IPS-20b (cell line): ENCODE results near the gene TMEM123.

Experiments used
- H3K27ac ChIP-seq: one replicate; pipeline ENCODE4 v1.5.1; 2013; ENCODE audit warnings: low read length
- H3K27me3 ChIP-seq: 2 replicates; pipeline ENCODE4 v1.6.1; 2013; ENCODE audit warnings: mild to moderate bottlenecking, low read length, inconsistent platforms; ENCODE audit not compliant: insufficient read depth
- H3K36me3 ChIP-seq: 2 replicates; pipeline ENCODE4 v1.6.1; 2013; ENCODE audit warnings: low read depth, mild to moderate bottlenecking, inconsistent platforms, low read length, moderate library complexity; ENCODE audit not compliant: insufficient read depth
- H3K4me1 ChIP-seq: 2 replicates; pipeline ENCODE4 v1.6.1; 2013; ENCODE audit warnings: mild to moderate bottlenecking, control low read depth, inconsistent platforms, low read length, moderate library complexity; ENCODE audit not compliant: insufficient read depth
- H3K4me3 ChIP-seq: 2 replicates; pipeline ENCODE4 v1.5.1; 2013; ENCODE audit warnings: mild to moderate bottlenecking, low read length, inconsistent platforms
- H3K9ac ChIP-seq: 2 replicates; pipeline ENCODE4 v1.6.1; 2013; ENCODE audit warnings: low read depth, mild to moderate bottlenecking, inconsistent platforms, low read length, moderate library complexity
- H3K9me3 ChIP-seq: 2 replicates; pipeline ENCODE4 v1.6.1; 2013; ENCODE audit warnings: mild to moderate bottlenecking, low read depth, low read length, inconsistent platforms; ENCODE audit not compliant: insufficient read depth

The TMEM123 gene

GRCh38 chr11:102487214-102487613 lies 34.6 kb upstream of the TMEM123 start:
- H3K9me3 ChIP-seq, result no peaks in the 10 kb centered on the region
- H3K9ac ChIP-seq, result no peak overlapping the region
- no peaks in the 10 kb centered on the region for H3K36me3 ChIP-seq
- no peak overlapping the region for H3K4me3 ChIP-seq
- H3K27ac ChIP-seq, result no peak overlapping the region
- H3K4me1 ChIP-seq, result no peaks in the 10 kb centered on the region
- no peaks in the 10 kb centered on the region for H3K27me3 ChIP-seq

GRCh38 chr11:102486584-102486983 lies 34.0 kb upstream of the TMEM123 start:
- Histone ChIP-seq H3K4me1 (no peaks in the 10 kb centered on the region), H3K27ac (no peak overlapping the region), H3K27me3 (no peaks in the 10 kb centered on the region), H3K9me3 (no peaks in the 10 kb centered on the region), H3K36me3 (no peaks in the 10 kb centered on the region), H3K4me3 (no peak overlapping the region), H3K9ac (no peak overlapping the region)

DNA sequence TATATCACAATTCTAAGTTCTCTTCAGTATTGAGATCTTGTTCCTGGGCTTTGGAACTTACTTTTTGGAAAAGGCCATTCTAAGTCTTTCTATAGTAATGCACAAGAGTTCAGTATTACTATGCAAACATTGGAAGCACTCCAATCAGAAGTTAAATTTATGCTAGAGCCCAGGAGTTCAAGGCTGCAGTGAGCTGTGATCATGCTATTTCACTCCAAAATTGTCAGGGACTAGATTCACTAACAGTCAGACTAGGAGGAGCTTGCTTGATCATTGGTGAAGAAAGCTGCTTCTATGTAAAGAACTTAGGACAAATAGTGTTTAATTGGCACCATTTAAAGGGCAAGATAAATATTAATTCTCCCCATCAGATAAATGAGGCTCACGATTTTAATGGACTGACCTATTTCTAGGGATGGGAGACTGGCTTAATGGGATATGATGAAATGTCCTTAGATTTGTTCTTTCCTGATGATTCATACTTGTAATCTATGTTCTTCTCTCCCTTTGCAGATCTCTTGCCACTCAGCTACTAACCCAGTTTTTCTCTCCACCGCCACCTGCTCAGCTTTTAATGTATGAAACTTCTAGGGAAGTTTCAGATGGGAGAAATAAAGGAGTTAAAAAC lies 32.6 kb upstream of the TMEM123 start:
- H3K9me3 ChIP-seq, result no peaks in the 10 kb centered on the region
- H3K4me1 ChIP-seq, result no peaks in the 10 kb centered on the region
- H3K27me3 ChIP-seq, result no peaks in the 10 kb centered on the region
- no peak overlapping the region for H3K4me3 ChIP-seq
- H3K27ac ChIP-seq, result no peak overlapping the region
- H3K9ac ChIP-seq, result no peak overlapping the region
- no peaks in the 10 kb centered on the region for H3K36me3 ChIP-seq

DNA sequence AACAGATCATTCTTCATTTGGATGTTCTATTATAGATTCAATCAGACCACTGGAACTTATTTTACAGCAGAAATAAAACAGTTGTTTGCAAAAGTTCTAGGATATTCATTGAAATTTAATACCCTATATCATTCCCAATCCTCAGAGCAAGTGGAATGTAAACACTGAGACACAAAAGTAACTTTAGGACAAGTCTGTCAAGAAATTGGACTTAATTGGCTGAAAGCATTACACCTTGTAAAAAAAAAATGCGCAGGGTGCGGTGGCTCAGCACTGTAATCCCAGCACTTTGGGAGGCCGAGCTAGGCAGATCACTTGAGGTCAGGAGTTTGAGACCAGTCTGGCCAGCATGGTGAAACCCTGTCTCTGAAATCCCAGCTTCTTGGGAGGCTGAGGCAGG lies 29.9 kb upstream of the TMEM123 start:
- Histone ChIP-seq H3K36me3 (no peaks in the 10 kb centered on the region), H3K27me3 (no peaks in the 10 kb centered on the region), H3K9ac (no peak overlapping the region), H3K9me3 (no peaks in the 10 kb centered on the region), H3K27ac (no peak overlapping the region), H3K4me1 (peaks cover 7% of the 10 kb centered on the region), H3K4me3 (no peak overlapping the region)

GRCh38 chr11:102479733-102480132 lies 27.2 kb upstream of the TMEM123 start:
- peaks cover 13% of the 10 kb centered on the region for H3K4me1 ChIP-seq
- no peak overlapping the region for H3K27ac ChIP-seq
- no peak overlapping the region for H3K4me3 ChIP-seq
- no peaks in the 10 kb centered on the region for H3K27me3 ChIP-seq
- no peaks in the 10 kb centered on the region for H3K36me3 ChIP-seq
- H3K9me3 ChIP-seq, result no peaks in the 10 kb centered on the region
- H3K9ac ChIP-seq, result no peak overlapping the region

- no peaks in the 10 kb centered on the region for H3K9me3 ChIP-seq
- H3K4me3 ChIP-seq, result no peak overlapping the region
- H3K4me1 ChIP-seq, result peaks cover 13% of the 10 kb centered on the region
- H3K9ac ChIP-seq, result no peak overlapping the region
- H3K36me3 ChIP-seq, result no peaks in the 10 kb centered on the region
- no peak overlapping the region for H3K27ac ChIP-seq
- H3K27me3 ChIP-seq, result no peaks in the 10 kb centered on the region
Measured at GRCh38 chr11:102478673-102479299, 26.2 kb upstream of the TMEM123 start.

DNA sequence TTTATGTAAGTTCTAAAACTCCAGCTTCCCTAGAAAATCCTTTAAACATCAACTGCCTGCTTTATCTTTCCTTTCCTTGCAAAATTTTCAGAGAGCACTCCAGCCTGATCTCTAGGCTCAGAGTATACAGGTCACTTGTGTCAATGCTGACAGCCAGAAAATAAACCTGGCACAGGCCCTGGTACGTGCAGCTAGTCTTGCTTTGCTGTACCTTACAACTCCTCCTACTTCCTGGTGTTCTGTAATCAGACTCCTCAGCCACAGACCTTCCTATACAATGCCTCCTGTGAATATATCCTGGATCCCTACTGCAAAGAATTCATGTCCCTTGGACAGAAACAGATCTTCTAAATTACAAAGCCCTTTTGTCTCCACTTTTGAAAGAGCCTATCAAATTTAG lies 24.2 kb upstream of the TMEM123 start:
- Histone ChIP-seq H3K4me3 (no peak overlapping the region), H3K27ac (no peak overlapping the region), H3K9me3 (no peaks in the 10 kb centered on the region), H3K27me3 (no peaks in the 10 kb centered on the region), H3K9ac (no peak overlapping the region), H3K36me3 (no peaks in the 10 kb centered on the region), H3K4me1 (peaks cover 13% of the 10 kb centered on the region)

DNA sequence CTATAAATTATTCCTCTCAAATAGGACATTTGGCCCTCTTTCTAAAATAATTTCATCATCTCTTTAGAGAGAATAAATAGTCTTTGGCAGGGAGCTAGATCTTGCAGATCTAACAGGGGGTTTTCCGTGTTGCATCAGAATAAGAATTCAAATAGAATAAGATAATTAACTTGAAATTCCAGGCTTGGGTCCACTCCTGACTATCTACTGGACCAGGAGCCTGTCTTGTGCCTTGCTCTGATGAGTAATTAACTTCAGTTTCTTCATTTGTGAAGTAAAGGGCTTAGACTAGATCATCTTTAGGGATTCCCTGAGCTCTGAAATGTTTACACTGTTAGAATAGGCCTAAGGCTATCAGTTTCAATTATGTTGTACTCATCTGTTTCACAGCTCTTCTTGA lies 23.5 kb upstream of the TMEM123 start:
- no peaks in the 10 kb centered on the region for H3K36me3 ChIP-seq
- H3K9me3 ChIP-seq, result no peaks in the 10 kb centered on the region
- H3K27me3 ChIP-seq, result no peaks in the 10 kb centered on the region
- no peak overlapping the region for H3K9ac ChIP-seq
- no peak overlapping the region for H3K4me3 ChIP-seq
- H3K27ac ChIP-seq, result no peak overlapping the region
- peaks cover 13% of the 10 kb centered on the region for H3K4me1 ChIP-seq

GRCh38 chr11:102473543-102473942 lies 21.0 kb upstream of the TMEM123 start:
- Histone ChIP-seq H3K4me3 (no peak overlapping the region), H3K4me1 (peaks cover 10% of the 10 kb centered on the region), H3K36me3 (no peaks in the 10 kb centered on the region), H3K27ac (no peak overlapping the region), H3K9ac (no peak overlapping the region), H3K27me3 (no peaks in the 10 kb centered on the region), H3K9me3 (no peaks in the 10 kb centered on the region)

GRCh38 chr11:102472127-102472526 lies 19.6 kb upstream of the TMEM123 start:
- Histone ChIP-seq H3K9ac (no peak overlapping the region), H3K9me3 (no peaks in the 10 kb centered on the region), H3K4me1 (peaks cover 5% of the 10 kb centered on the region; the same call in 1 of the 2 replicates), H3K36me3 (no peaks in the 10 kb centered on the region), H3K4me3 (no peak overlapping the region), H3K27me3 (no peaks in the 10 kb centered on the region), H3K27ac (no peak overlapping the region)

GRCh38 chr11:102471474-102471873 lies 18.9 kb upstream of the TMEM123 start:
- H3K27ac ChIP-seq, result no peak overlapping the region
- no peaks in the 10 kb centered on the region for H3K4me1 ChIP-seq
- no peaks in the 10 kb centered on the region for H3K9me3 ChIP-seq
- no peaks in the 10 kb centered on the region for H3K36me3 ChIP-seq
- no peak overlapping the region for H3K9ac ChIP-seq
- H3K27me3 ChIP-seq, result no peaks in the 10 kb centered on the region
- no peak overlapping the region for H3K4me3 ChIP-seq

GRCh38 chr11:102470251-102470650 lies 17.7 kb upstream of the TMEM123 start:
- Histone ChIP-seq H3K9me3 (no peaks in the 10 kb centered on the region), H3K27me3 (no peaks in the 10 kb centered on the region), H3K27ac (no peak overlapping the region), H3K9ac (no peak overlapping the region), H3K36me3 (no peaks in the 10 kb centered on the region), H3K4me1 (no peaks in the 10 kb centered on the region), H3K4me3 (no peak overlapping the region)
